Stomach (tissue), 9 donors: Measurements from ENCODE around the gene TUSC2. TPM values are rescaled to one million over a fixed set of nuclear protein-coding genes. Genes with fewer than 3 reads are reported as not detected.

ENCODE experiments used
- DNase-seq, 2 donors: peaks; one replicate each; pipeline versions ENCODE4 v3.0.0 to v3.0.0-alpha.2; 2013 to 2019
- H3K27ac ChIP-seq, 5 donors: fragments of 200-600 bp in 4 of 5; sonication (generic) in 4 of 5; one replicate each; pipeline ENCODE4 v1.5.1; 2013 to 2019; ENCODE audit warnings: mild to moderate bottlenecking in 1 of 5, moderate library complexity in 1 of 5
- H3K27me3 ChIP-seq, 3 donors: fragments of 200-600 bp; sonication (generic); one replicate each; pipeline ENCODE4 v1.5.1; 2017 to 2019; ENCODE audit warnings: mixed run types in 1 of 3
- H3K36me3 ChIP-seq, 4 donors: fragments of 200-600 bp; sonication (generic); 1 replicate in 3 of 4; 2 replicates in 1 of 4; pipeline ENCODE4 v1.5.1; 2016 to 2019
- H3K4me1 ChIP-seq, 4 donors: fragments of 200-600 bp; sonication (generic); one replicate each; pipeline ENCODE4 v1.5.1; 2016 to 2019
- H3K4me3 ChIP-seq, 4 donors: fragments of 200-600 bp; sonication (generic) in 3 of 4; one replicate each; pipeline ENCODE4 v1.5.1; 2016 to 2019; ENCODE audit warnings: mild to moderate bottlenecking in 1 of 4
- H3K9me3 ChIP-seq, 4 donors: fragments of 200-600 bp; sonication (generic); one replicate each; pipeline ENCODE4 v1.5.1; 2016 to 2019
- EP300 ChIP-seq: sonication (generic); formaldehyde crosslinking; IDR thresholded peaks from one replicate; pipeline ENCODE4 v1.6.1; 2017; ENCODE audit warnings: antibody characterized with exemption
- POLR2A ChIP-seq, 4 donors: fragments of 450-650 bp; IDR thresholded peaks; one replicate each; pipeline ENCODE4 v1.6.1; 2016; ENCODE audit warnings: antibody characterized with exemption in 4 of 4, control low read depth in 2 of 4, mild to moderate bottlenecking in 1 of 4, moderate library complexity in 1 of 4
- POLR2AphosphoS5 ChIP-seq, 3 donors: sonication (generic); formaldehyde crosslinking; IDR thresholded peaks; one replicate each; pipeline ENCODE4 v1.6.1; 2016; ENCODE audit warnings: antibody characterized with exemption in 3 of 3
- WGBS, 5 donors: extraction: QIAGEN DNeasy Blood & Tissue Kit in 3 of 5; methylation state at CpG; one replicate each; pipeline versions ENCODE4 v1.1.5 to v1.1.7; 2013 to 2018; 5-methylcytosine and 5-hydroxymethylcytosine counted together
- intact Hi-C: fragments of 100-400 bp; cut with DNase I; formaldehyde crosslinking; loops from one replicate; pipeline ENCODE4 v1.15.1; 2023; ENCODE audit warnings: low total_unique reads
- polyA plus RNA-seq, 3 donors: library from polyadenylated mRNA; stranded (reverse); fragments of 200-250 nt; gene quantifications; one replicate each; pipeline ENCODE4 v1.2.3, GENCODE V29; 2013
- total RNA-seq, 5 donors: library from RNA; depleted of rRNA; stranded (reverse); fragments of >200 nt; gene quantifications; one replicate each; pipeline versions ENCODE4 v1.1.0 to v1.2.3, GENCODE V29; 2014 to 2016
- TF ChIP-seq, protein P1 (sequence below), 7 experiments: fragments of 450-650 bp in 4 of 7; fragments of 200-600 bp in 3 of 7; sonication (generic) in 3 of 7; IDR thresholded peaks; one replicate each; pipeline ENCODE4 v1.5.1; 2016 to 2019; ENCODE audit warnings: antibody characterized with exemption in 7 of 7, control low read depth in 2 of 7, mild to moderate bottlenecking in 1 of 7
- donor health status: healthy with polysubstance abuse.
- donor health status: Bipolar disorder and iron deficiency.
- donor health status: healthy.

TUSC2 gene
- total and polyA plus RNA-seq, 8 donors = 2.3 to 63.4 (median 40.3) TPM; not detected in 1

DNA sequence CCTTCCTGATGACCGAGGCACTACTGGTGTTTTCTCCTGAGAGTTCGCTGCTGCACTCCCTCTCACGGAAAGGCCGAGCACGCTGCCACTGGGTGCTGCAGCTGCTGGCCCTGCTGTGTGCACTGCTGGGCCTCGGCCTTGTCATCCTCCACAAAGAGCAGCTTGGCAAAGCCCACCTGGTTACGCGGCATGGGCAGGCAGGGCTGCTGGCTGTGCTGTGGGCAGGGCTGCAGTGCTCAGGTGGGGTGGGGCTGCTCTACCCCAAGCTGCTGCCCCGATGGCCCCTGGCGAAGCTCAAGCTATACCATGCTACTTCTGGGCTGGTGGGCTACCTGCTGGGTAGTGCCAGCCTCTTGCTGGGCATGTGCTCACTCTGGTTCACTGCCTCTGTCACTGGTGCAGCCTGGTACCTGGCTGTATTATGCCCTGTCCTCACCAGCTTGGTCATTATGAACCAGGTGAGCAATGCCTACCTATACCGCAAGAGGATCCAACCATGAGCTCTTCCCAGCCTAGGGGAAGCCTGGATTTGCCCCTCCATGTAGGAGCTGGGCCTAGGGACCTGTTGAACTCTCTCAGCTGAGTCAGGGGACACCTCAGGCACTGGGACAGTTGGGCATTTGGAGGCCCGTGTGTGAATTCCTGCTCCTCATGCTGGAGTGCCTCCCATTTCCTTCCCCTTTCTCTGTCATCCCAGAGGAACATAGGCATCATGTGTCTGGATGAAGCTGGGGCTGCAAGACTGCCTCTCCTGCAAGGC is 25.4 kb upstream of the TUSC2 start:
- no peaks in the 10 kb centered on the region for H3K9me3 ChIP-seq
- peak overlapping the region in 2 of 5 donors; percentile 23 for H3K27ac ChIP-seq
- no peak overlapping the region for H3K4me3 ChIP-seq
- DNase-seq = no peak
- H3K4me1 ChIP-seq = peaks cover 62 to 92% (median 83%) of the 10 kb centered on the region in 4 donors
- H3K27me3 ChIP-seq = no peaks in the 10 kb centered on the region
- intact Hi-C loops = no loop called here
- 67 to 84% (median 83%) methylated on average over 7 to 12 of the region's 12 CpGs for WGBS, 5 donors
- TF ChIP-seq POLR2A (IDR thresholded peaks at IDR 0.05) (no peak), POLR2AphosphoS5 (IDR thresholded peaks at IDR 0.05) (no peak), EP300 (no peak)
- TF ChIP-seq, protein P1, sequence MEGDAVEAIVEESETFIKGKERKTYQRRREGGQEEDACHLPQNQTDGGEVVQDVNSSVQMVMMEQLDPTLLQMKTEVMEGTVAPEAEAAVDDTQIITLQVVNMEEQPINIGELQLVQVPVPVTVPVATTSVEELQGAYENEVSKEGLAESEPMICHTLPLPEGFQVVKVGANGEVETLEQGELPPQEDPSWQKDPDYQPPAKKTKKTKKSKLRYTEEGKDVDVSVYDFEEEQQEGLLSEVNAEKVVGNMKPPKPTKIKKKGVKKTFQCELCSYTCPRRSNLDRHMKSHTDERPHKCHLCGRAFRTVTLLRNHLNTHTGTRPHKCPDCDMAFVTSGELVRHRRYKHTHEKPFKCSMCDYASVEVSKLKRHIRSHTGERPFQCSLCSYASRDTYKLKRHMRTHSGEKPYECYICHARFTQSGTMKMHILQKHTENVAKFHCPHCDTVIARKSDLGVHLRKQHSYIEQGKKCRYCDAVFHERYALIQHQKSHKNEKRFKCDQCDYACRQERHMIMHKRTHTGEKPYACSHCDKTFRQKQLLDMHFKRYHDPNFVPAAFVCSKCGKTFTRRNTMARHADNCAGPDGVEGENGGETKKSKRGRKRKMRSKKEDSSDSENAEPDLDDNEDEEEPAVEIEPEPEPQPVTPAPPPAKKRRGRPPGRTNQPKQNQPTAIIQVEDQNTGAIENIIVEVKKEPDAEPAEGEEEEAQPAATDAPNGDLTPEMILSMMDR (IDR thresholded peaks at IDR 0.05) = no peak
- peaks cover 35 to 57% (median 52%) of the 10 kb centered on the region in 4 donors for H3K36me3 ChIP-seq

DNA sequence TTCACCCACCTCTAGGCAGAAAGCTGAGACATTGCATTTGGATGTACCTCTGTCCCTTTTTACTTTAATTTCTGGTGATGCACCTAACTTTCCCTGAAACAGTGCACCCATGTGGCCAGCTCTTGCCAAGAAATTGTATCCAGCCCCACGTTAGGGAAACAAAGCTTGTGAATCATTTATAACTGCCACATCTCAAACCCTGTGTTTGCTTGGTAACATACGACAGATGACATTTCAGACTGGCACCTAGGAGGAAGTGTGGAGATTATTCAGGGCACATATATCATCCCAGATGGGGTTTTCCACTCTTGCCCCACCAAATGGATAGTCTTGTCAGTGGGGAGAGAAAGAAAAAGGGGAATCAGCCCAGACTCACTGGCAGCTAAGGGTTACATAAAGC is 24.8 kb upstream of the TUSC2 start:
- Histone ChIP-seq H3K27ac (peak overlapping the region in 2 of 5 donors; percentile 23), H3K9me3 (no peaks in the 10 kb centered on the region), H3K27me3 (no peaks in the 10 kb centered on the region), H3K36me3 (peaks cover 42 to 59% (median 58%) of the 10 kb centered on the region in 4 donors), H3K4me3 (no peak overlapping the region), H3K4me1 (peaks cover 55 to 91% (median 79%) of the 10 kb centered on the region in 4 donors)
- WGBS, 5 donors = 13 to 36% (median 17%) methylated on average over 2 of the region's 2 CpGs
- intact Hi-C loops = no loop called here
- DNase-seq = no peak
- TF ChIP-seq POLR2AphosphoS5 (IDR thresholded peaks at IDR 0.05) (no peak), EP300 (no peak), POLR2A (IDR thresholded peaks at IDR 0.05) (no peak)
- TF ChIP-seq, protein P1 (IDR thresholded peaks at IDR 0.05) = no peak

DNA sequence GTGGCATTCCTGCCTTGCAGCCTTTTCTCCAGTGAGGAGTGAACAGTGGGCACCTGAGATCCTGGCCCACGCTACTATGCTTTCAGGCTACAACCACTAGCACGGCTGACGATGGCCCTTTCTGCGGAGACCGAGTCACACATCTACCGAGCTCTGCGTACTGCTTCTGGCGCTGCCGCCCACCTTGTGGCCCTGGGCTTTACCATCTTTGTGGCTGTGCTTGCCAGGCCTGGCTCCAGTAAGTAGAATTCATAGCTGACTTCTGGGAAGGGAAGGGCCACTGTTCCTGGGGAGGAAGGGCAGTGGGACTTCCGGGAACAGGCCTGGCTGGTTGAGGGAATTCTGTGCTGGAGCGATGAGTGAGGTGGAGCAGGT is 23.3 kb upstream of the TUSC2 start:
- Histone ChIP-seq H3K27me3 (no peaks in the 10 kb centered on the region), H3K27ac (peak overlapping the region; percentile 90 to 97 (median 92)), H3K4me1 (peaks cover 40 to 91% (median 76%) of the 10 kb centered on the region in 4 donors), H3K9me3 (no peaks in the 10 kb centered on the region), H3K36me3 (peaks cover 41 to 57% (median 52%) of the 10 kb centered on the region in 4 donors), H3K4me3 (peak overlapping the region; percentile 59 to 77 (median 70))
- TF ChIP-seq, protein P1 (IDR thresholded peaks at IDR 0.05) = no peak
- no peak for TF ChIP-seq POLR2A (IDR thresholded peaks at IDR 0.05)
- intact Hi-C loops = no loop called here
- 20 to 46% (median 23%) methylated on average over 11 of the region's 11 CpGs for WGBS, 5 donors
- no peak for DNase-seq

DNA sequence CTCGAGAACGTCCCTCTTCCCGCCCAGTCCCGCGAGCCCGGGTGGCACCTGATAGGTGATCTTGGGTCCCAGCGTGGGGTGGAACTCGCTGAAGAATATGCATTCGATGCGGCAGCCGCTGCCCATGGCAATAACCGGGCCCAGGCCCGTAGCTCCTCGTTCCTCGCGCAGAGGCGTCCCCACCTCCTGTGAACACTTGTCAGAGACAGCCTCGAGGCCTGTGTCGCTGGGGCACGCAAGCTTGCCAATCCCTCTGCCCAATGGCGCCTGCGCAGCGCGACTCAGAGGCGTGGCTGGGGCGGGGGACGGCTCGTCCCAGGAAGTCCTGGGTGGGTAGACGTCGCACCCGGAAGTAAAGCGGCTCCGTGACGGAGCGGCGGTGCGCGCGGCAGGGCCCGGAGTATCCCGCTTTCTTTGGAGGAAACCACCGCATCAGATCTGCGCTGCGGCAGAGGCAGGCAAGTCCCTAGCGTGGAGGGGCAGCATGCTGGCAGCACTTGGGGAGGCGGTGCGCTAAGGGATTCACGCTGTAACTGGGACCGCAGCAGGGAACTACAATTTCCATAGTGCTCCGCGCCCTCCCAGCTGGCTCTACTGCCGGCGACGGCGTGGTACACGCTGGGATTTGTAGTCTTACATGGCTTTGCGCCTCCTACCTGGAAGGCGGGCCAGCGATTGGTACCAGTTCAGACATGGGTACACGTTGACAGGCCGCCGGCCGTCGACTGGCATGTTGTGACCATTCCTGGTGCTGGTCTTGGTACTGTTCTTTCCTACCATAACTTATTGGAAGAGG is 22.7 kb upstream of the TUSC2 start, which contains the start of the genes CYB561D2 and NPRL2:
TSS of gene CYB561D2 (plus strand) at position 336 of the 796 bp plus-strand sequence. CDS start 572 bp downstream, outside the sequence.
TSS of gene NPRL2 (minus strand) at position 249 of the 796 bp plus-strand sequence. CDS start at position 126, 123 bp downstream.
- Histone ChIP-seq H3K9me3 (no peaks in the 10 kb centered on the region), H3K4me1 (peaks cover 38 to 91% (median 76%) of the 10 kb centered on the region in 4 donors), H3K4me3 (peak within 1 kb of the TSS; percentile 59 to 77 (median 70)), H3K27ac (peak within 1 kb of the TSS; percentile 90 to 97 (median 92)), H3K27me3 (no peaks in the 10 kb centered on the region), H3K36me3 (peaks cover 38 to 52% (median 46%) of the 10 kb centered on the region in 4 donors)
- intact Hi-C loops = no loop called here
- WGBS, 5 donors = 0 to 1% (median 1%) methylated on average over 26 to 64 of the region's 64 CpGs
- TF ChIP-seq EP300 (no peak), POLR2AphosphoS5 (IDR thresholded peaks at IDR 0.05) (peak; percentile 61 to 97 (median 97)), POLR2A (IDR thresholded peaks at IDR 0.05) (peak in 2 of 4 donors; percentile 65 to 76)
- TF ChIP-seq, protein P1 (IDR thresholded peaks at IDR 0.05) = peak in 1 of 7 experiments; percentile 6
- peak; percentile 98 for DNase-seq
